ENCODE data around the gene RPS14.

Gene RPS14

DNA sequence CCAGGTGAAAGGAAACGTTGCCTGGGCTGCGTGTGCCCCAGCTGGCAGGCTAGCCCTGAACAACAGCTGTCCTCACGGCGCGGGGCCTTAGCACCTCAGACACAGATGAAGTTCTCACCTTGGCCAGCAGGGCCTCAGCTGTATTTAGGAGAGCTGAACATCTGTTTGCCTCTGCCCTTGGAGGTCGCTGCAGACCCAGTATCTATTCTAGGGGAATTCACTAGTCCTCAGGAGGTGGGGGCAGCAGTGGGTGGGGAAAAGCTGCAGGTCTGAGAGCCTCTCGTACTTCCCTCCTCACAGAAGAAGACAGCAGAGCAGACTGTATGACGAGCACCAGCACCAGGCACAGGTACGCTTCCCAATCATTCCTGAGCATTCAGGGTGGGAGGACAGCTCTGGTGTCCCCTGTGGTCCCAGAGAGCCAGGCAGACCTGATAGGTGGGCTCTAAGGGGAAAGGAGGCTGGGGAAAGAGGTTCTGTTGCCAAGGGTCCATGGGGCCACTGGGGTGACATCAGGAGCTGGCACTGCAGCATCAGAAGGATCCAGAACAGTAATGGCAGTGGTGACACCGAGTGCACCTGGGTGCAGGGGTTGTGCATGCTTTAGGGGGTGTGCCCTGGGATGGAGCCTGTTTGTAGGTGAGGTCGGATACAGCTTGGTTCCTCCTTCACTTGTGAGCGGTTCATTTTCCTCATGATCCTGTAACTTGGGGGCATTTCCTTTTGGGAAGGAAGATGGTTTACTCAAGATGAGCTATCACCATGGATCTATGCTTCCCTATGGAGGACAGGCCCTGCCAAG lies 50.6 kb downstream of the RPS14 start:
- peak in 3 of 4 experiments; percentile 29 to 41 (median 36) for DNase-seq

DNA sequence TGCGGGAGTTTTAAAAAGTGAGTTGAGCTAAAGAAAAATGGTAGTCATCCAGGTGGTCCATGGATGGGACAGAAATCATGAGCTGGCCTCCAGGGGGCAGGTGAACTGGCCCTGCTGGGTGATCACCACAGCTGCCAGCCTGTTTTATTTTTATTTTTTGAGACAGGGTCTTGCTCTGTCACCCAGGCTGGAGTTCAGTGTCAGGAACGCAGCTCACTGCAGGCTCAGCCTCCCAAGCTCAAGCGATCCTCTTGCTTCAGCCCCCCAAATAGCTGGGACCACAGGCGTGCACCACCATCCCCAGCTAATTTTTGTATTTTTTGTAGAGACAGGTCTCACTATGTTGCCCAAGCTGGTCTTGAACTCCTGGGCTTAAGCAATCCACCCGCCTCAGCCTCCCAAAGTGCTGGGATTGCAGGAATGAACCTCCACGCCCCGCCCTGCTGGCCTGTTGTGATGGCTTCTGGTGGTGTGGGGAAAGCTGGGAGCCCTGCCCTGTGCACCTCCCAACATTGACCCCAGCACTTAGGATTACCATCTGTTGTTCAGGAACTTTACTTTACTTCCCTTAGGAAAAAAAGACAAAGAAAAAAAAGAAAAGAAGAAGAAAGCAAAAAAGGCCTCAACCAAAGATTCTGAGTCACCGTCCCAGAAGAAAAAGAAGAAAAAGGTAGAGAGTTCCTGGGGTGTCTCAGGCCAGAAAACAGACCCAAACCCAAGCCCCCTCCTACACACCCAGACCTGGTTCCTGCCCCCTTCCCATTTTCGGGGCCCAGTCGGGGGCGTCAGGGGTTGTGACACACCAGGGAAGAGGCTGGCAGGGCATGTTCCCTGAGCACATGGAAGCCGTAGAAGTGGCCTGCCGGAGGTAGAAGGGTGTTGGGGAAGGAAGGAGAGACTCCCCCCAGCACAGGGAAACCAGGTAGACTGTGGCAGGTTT lies 51.5 kb downstream of the RPS14 start:
- no peak for DNase-seq

- no peak for DNase-seq
Observed at GRCh38 chr5:150397146-150397781, 52.3 kb downstream of the RPS14 start.

DNA sequence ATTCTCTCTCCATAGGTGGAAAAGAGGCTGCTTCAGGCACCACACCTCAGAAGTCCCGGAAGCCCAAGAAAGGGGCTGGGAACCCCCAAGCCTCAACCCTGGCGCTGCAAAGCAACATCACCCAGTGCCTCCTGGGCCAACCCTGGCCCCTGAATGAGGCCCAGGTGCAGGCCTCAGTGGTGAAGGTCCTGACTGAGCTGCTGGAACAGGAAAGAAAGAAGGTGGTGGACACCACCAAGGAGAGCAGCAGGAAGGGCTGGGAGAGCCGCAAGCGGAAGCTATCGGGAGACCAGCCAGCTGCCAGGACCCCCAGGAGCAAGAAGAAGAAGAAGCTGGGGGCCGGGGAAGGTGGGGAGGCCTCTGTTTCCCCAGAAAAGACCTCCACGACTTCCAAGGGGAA lies 53.3 kb downstream of the RPS14 start:
- no peak for DNase-seq

DNA sequence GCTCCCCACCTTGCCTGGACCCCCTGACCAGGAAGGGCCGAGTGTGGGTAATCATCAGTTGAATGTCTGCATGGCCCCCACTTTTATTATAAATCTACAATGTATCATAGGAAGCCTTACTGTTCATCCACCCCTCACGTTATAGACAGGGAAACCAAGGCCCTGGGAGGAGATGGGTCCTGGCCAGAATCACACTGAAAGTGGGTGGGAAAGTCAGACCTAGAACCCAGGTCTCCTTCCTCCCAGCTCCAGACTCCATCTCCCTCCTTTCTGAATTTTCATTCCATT lies 53.9 kb downstream of the RPS14 start:
- no peak for DNase-seq

- no peak for DNase-seq
Observed at GRCh38 chr5:150394912-150395687, 54.4 kb downstream of the RPS14 start.

- no peak for DNase-seq
Observed at GRCh38 chr5:150394131-150394530, 55.4 kb downstream of the RPS14 start.

DNA sequence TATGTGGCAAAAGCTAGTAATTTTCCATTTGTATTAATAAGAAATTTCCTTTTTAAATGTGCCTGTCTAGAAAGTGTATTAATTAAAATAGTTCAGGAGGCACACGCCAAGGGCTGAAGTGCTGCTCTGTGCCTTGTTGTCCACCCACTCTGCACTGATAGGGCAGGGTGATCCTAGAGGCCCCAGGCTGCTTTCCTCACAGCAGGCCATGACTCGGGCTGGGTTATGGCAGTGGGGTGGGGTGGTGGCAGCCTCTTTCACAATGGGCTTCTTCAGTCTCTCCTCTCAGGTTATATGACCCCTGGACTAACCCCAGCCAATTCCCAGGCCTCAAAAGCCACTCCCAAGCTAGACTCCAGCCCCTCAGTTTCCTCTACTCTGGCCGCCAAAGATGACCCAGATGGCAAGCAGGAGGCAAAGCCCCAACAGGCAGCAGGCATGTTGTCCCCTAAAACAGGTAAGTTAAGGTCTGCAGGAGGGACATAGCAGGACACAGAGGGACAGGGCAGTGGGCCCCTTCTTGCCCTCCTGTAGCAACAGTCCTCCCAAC lies 56.4 kb downstream of the RPS14 start:
- no peak for DNase-seq

GRCh38 chr5:150392680-150393079 lies 56.9 kb downstream of the RPS14 start:
- DNase-seq: no peak
